ENCODE results near the gene CLEC4G. TPM values are rescaled to one million over a fixed set of nuclear protein-coding genes. Genes with fewer than 3 reads are reported as not detected.

Gene CLEC4G
- total and polyA plus RNA-seq, 7 donors, result 0.08 to 0.69 (median 0.38) TPM; not detected in 2

DNA sequence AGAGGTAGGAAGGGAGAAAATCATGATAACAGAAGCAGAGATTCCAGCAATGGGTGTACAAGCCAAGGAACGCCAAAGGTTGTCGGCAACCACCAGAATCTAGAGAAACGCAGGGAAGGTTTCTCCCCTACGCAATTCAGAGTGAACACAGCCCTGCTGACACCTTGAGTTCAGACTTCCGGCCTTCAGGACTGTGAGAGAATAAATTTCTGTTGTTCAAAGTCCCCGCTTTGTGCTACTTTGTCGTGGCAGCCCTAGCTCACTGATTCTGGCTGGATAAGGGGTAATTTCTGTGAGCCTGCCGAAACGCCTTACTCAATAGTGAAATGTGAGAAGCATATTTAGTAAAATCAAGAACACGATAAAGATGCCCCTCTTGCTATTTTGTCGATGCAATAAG is 5.3 kb upstream of the CLEC4G start:
- Histone ChIP-seq H3K4me1 (no peaks in the 10 kb centered on the region), H3K27me3 (ENCODE audit: insufficient read depth in 3 of 3, low read length in 2 of 3) (peaks cover 0 to 17% (median 0%) of the 10 kb centered on the region in 3 donors), H3K27ac (no peak overlapping the region), H3K4me3 (no peak overlapping the region), H3K36me3 (ENCODE audit: insufficient read depth in 1 of 2, low read depth in 1 of 2) (no peaks in the 10 kb centered on the region), H3K9me3 (no peaks in the 10 kb centered on the region)
- DNase-seq (no peak), ATAC-seq (no peak)
- 77 to 79% (median 78%) methylated on average over 11 of the region's 11 CpGs for WGBS, 3 donors
- intact Hi-C loops (cut with DNase I), result no loop called here
- TF ChIP-seq, protein P1, sequence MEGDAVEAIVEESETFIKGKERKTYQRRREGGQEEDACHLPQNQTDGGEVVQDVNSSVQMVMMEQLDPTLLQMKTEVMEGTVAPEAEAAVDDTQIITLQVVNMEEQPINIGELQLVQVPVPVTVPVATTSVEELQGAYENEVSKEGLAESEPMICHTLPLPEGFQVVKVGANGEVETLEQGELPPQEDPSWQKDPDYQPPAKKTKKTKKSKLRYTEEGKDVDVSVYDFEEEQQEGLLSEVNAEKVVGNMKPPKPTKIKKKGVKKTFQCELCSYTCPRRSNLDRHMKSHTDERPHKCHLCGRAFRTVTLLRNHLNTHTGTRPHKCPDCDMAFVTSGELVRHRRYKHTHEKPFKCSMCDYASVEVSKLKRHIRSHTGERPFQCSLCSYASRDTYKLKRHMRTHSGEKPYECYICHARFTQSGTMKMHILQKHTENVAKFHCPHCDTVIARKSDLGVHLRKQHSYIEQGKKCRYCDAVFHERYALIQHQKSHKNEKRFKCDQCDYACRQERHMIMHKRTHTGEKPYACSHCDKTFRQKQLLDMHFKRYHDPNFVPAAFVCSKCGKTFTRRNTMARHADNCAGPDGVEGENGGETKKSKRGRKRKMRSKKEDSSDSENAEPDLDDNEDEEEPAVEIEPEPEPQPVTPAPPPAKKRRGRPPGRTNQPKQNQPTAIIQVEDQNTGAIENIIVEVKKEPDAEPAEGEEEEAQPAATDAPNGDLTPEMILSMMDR (IDR thresholded peaks at IDR 0.05), result no peak

DNA sequence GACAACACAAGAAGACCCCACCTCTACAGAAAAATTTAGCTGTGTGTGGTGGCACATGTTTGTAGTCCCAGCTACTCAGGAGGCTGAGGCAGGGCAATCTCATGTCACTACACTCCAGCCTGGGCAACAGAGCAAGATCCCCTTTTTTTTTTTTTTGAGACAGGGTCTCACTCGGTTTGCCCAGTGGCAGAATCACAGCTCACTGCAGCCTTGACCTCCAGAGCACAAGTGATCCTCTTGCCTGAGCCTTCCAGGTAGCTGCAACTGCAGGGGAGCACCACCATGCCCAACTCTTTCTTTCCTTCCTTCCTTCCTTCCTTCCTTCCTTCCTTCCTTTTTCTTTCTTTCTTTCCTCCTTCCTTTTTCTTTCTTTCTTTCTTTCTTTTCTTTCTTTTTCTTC is 4.2 kb upstream of the CLEC4G start:
- DNase-seq (no peak), ATAC-seq (no peak)
- intact Hi-C loops (cut with DNase I), result no loop called here
- H3K27me3 ChIP-seq (ENCODE audit: insufficient read depth in 3 of 3, low read length in 2 of 3), result peaks cover 0 to 25% (median 7%) of the 10 kb centered on the region in 3 donors
- no peaks in the 10 kb centered on the region for H3K36me3 ChIP-seq (ENCODE audit: insufficient read depth in 1 of 2, low read depth in 1 of 2)
- H3K4me3 ChIP-seq, result no peak overlapping the region
- H3K4me1 ChIP-seq, result no peaks in the 10 kb centered on the region
- no peak overlapping the region for H3K27ac ChIP-seq
- no peaks in the 10 kb centered on the region for H3K9me3 ChIP-seq
- 32 to 75% (median 50%) methylated on average over 1 of the region's 1 CpG for WGBS, 3 donors
- TF ChIP-seq, protein P1 (IDR thresholded peaks at IDR 0.05), result no peak

DNA sequence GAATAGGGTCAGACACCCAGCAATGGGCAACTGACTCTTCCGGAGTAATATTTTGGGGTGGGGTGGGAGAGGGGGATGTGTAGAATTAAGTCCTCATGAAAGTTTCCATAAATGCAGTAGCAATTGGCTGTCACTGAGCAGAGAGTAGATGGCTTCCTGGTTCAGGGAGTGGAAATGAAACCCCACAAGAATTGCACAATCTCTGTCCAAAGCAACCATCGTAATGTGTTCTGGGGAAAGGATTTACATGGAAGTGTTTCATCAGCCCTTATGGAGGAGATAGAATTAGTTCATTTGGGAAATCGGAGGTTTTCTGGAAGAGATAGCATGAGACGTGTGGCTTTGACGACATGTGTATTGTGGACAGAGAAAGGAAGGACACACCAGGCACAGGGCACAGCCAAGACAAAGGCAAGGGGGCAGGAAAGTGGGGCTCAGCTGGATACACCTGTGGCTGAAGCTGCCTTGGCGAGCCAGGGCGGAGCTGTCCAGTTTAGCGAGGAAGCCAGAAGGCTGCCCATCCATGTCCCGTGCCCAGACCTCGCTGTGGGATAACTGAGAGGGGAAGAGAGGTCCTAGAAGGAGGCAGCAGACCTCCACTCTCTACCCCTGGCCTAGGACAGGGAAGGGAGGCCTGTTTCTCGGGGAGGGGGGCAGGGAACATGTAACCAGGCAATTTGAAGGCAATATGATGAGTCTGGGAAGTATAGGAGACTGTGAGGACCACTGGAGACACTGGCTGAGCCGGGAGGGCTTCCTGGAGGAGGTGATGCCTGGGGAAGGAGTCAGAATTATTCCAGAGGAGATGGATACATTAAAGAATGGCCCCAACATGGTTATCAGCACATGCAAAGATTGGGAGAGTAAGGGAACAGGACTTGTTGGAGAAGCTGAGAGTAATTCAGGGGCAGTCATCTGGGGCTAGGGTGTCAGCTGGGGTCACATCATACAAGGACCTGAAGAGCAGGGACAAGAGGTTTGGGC is 2.6 kb upstream of the CLEC4G start:
- DNase-seq (no peak), ATAC-seq (no peak)
- H3K4me1 ChIP-seq, result no peaks in the 10 kb centered on the region
- no peak overlapping the region for H3K4me3 ChIP-seq
- no peaks in the 10 kb centered on the region for H3K9me3 ChIP-seq
- no peak overlapping the region for H3K27ac ChIP-seq
- TF ChIP-seq, protein P1 (IDR thresholded peaks at IDR 0.05), result no peak
- H3K36me3 ChIP-seq (ENCODE audit: insufficient read depth in 1 of 2, low read depth in 1 of 2), result no peaks in the 10 kb centered on the region
- intact Hi-C loops (cut with DNase I), result no loop called here
- peaks cover 0 to 42% (median 17%) of the 10 kb centered on the region in 3 donors for H3K27me3 ChIP-seq (ENCODE audit: insufficient read depth in 3 of 3, low read length in 2 of 3)
- 50 to 60% (median 50%) methylated on average over 10 to 12 of the region's 12 CpGs for WGBS, 3 donors

DNA sequence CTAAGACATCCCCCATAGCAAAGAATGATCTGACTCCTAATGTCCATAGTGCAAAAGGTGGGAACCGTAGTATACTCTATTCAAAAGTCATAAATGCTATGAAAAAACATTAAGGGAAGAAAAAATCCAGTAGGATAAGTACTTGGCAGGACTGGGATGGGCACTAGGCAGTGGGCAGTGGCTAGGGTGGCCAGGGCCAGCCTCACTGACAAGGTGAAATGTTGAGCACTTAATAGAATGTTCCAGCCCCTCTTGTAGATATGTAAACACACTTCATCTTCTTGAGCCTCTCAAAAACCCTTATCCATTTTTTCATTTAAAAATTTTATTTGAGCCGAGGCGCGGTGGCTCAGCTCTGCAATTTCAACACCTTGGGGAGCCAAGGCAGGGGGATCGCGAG is 1.5 kb upstream of the CLEC4G start:
- peaks cover 0 to 52% (median 19%) of the 10 kb centered on the region in 3 donors for H3K27me3 ChIP-seq (ENCODE audit: insufficient read depth in 3 of 3, low read length in 2 of 3)
- 70 to 83% (median 78%) methylated on average over 6 of the region's 6 CpGs for whole genome bisulfite sequencing, 3 donors

More for the DNA sequence above, 1.5 kb upstream of the CLEC4G start:
- no peaks in the 10 kb centered on the region for H3K36me3 ChIP-seq (ENCODE audit: insufficient read depth in 1 of 2, low read depth in 1 of 2)
- ATAC-seq (no peak), DNase-seq (no peak)
- no peak overlapping the region for H3K27ac ChIP-seq
- no peak overlapping the region for H3K4me3 ChIP-seq
- H3K9me3 ChIP-seq, result no peaks in the 10 kb centered on the region
- no peaks in the 10 kb centered on the region for H3K4me1 ChIP-seq
- intact Hi-C loops (cut with DNase I), result no loop called here
- TF ChIP-seq, protein P1 (IDR thresholded peaks at IDR 0.05), result no peak
